Lower leg skin (tissue), 3 donors: ENCODE results near the gene BRINP1.

Source experiments
- CTCF ChIP-seq, 3 donors: fragments of 450-650 bp; IDR thresholded peaks; one replicate each; pipeline ENCODE4 v1.5.1; 2016; ENCODE audit warnings: antibody characterized with exemption in 3 of 3, mild to moderate bottlenecking in 3 of 3, moderate library complexity in 2 of 3
- POLR2A ChIP-seq, 2 donors: fragments of 450-650 bp; IDR thresholded peaks; one replicate each; pipeline ENCODE4 v1.6.1; 2016 to 2017; ENCODE audit warnings: antibody characterized with exemption in 2 of 2, mild to moderate bottlenecking in 1 of 2, moderate library complexity in 1 of 2

GRCh38 chr9:119349351-119349825, 19.8 kb downstream of the BRINP1 start:
- TF ChIP-seq POLR2A (IDR thresholded peaks at IDR 0.05) (no peak), CTCF (IDR thresholded peaks at IDR 0.05) (no peak)
